HCT116 (cell line): ENCODE data around the gene IQCC.

ENCODE experiments used
- CEBPB ChIP-seq: IDR thresholded peaks from 2 replicates; pipeline ENCODE4 v1.6.1; 2012; ENCODE audit warnings: low read depth
- CTCF ChIP-seq, 3 experiments: fragments of 200-600 bp in 1 of 3; sonication (generic) in 1 of 3; IDR thresholded peaks in 2 of 3; conservative IDR thresholded peaks in 1 of 3; 2 replicates each; pipeline ENCODE4 v1.5.1; 2012 to 2017; ENCODE audit warnings: low read depth in 2 of 3, low read length in 2 of 3, antibody characterized with exemption in 1 of 3, borderline replicate concordance in 1 of 3, control low read depth in 1 of 3, mild to moderate bottlenecking in 1 of 3, mixed read lengths in 1 of 3, mixed run types in 1 of 3, moderate library complexity in 1 of 3; ENCODE audit not compliant: insufficient read depth in 1 of 3
- ELF1 ChIP-seq: IDR thresholded peaks from 2 replicates; pipeline ENCODE4 v1.6.1; 2012; ENCODE audit warnings: low read depth, borderline replicate concordance
- EZH2 ChIP-seq: fragments of 200-600 bp; sonication (generic); IDR thresholded peaks from 2 replicates; pipeline ENCODE4 v1.6.1; 2017; ENCODE audit warnings: antibody characterized with exemption, mixed run types
- POLR2A ChIP-seq: IDR thresholded peaks from 2 replicates; pipeline ENCODE4 v1.7.0; 2011; ENCODE audit warnings: borderline replicate concordance; ENCODE audit not compliant: insufficient read depth, insufficient read length; ENCODE audit errors: extremely low read depth
- POLR2AphosphoS5 ChIP-seq: IDR thresholded peaks from 2 replicates; pipeline ENCODE4 v1.6.1; 2011; ENCODE audit warnings: mild to moderate bottlenecking, low read depth, low read length, moderate library complexity
- RAD21 ChIP-seq: IDR thresholded peaks from 2 replicates; pipeline ENCODE4 v1.6.1; 2012; ENCODE audit warnings: low read depth, mild to moderate bottlenecking
- SRF ChIP-seq: IDR thresholded peaks from 2 replicates; pipeline ENCODE4 v1.6.1; 2012; ENCODE audit warnings: low read depth
- YY1 ChIP-seq: IDR thresholded peaks from 2 replicates; pipeline ENCODE4 v1.6.1; 2011; ENCODE audit warnings: low read length, low read depth, moderate library complexity, mild to moderate bottlenecking; ENCODE audit not compliant: insufficient replicate concordance; ENCODE audit errors: extremely low read depth

DNA sequence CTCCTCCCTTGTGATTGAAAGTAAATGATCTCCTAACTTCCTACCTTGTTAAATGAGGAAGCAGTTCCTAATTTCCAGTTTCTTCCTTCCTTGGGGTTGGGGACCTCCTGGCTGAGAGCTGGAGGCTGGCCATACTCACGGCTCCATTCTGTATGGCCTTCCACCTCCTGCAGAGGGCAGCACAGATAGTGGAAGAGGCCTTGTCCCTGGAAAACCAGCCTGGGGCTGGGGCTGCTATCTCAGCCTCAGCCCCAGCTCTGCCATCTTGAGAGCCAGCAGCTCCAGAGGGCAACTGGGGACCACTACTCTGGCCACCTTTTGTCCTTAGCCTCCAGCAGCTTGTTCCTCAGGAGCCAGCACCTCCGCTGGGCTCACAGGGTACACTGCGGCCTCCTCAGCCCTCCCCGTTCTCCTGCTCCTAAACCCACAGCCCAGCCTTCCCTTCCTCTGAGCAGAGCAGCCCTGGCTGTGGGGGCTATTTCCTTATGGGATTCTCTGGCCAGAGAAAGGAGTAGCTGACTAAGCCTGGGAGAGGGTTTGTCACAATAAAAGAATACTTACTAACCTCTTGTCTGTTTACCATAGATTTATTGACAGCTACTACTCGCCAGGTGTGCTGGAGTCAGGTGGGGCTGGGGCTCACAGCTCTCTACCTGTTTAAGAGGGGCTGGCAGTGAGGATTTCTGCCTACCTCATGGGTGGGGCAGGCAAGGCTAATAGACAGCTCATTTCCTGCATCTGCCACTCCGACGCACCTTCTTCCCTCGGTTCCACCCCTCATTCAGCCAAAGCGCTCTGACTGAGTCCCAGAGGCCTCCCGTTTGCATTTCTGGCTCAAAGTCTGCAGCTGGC, 10.4 kb downstream of the IQCC start:
- TF ChIP-seq CTCF (IDR thresholded peaks at IDR 0.05 in 2 of 3, conservative IDR thresholded peaks at IDR 0.05 in 1 of 3; ENCODE audit: borderline replicate concordance in 1 of 3, insufficient read depth in 1 of 3, low read depth in 2 of 3, low read length in 2 of 3), result peak; percentile 76 to 92 (median 90); a peak in 5 of 6 replicates
- peak; percentile 86 for TF ChIP-seq RAD21
- no peak for TF ChIP-seq SRF
- TF ChIP-seq POLR2AphosphoS5, result no peak
- no peak for TF ChIP-seq CEBPB
- no peak for TF ChIP-seq EZH2
- no peak for TF ChIP-seq ELF1
- no peak for TF ChIP-seq POLR2A
- TF ChIP-seq YY1, result peak; percentile 14
